Measurements from ENCODE around the gene CD58.

Gene CD58

DNA sequence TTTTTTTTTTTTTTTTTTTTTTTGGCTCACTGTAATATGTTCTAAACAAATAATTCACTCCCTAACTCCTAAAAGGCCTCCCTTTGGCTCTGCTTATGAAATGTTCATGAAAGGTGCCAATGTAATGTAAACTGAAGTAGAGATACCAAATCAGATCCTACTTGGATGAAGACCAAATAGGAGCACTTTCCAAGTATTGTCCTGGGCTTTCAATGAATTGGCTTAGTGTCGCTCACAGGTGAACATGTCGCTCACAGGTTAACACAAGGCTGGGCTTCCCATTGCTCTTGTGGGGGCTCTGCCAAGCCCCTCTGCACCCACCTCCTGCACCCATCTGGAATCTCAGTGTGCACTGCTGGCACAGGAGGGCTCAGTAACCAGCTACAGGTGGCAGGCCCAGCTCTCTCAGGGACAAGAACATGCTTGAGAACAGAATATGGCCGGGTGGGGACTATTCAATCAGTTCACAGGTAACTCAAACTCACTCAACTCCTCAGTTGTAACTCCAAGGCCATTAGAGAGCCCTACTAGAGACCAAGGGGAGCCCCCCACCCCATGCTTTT lies 10.6 kb upstream of the CD58 start:
- TF ChIP-seq, protein P1, sequence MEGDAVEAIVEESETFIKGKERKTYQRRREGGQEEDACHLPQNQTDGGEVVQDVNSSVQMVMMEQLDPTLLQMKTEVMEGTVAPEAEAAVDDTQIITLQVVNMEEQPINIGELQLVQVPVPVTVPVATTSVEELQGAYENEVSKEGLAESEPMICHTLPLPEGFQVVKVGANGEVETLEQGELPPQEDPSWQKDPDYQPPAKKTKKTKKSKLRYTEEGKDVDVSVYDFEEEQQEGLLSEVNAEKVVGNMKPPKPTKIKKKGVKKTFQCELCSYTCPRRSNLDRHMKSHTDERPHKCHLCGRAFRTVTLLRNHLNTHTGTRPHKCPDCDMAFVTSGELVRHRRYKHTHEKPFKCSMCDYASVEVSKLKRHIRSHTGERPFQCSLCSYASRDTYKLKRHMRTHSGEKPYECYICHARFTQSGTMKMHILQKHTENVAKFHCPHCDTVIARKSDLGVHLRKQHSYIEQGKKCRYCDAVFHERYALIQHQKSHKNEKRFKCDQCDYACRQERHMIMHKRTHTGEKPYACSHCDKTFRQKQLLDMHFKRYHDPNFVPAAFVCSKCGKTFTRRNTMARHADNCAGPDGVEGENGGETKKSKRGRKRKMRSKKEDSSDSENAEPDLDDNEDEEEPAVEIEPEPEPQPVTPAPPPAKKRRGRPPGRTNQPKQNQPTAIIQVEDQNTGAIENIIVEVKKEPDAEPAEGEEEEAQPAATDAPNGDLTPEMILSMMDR (IDR thresholded peaks at IDR 0.05): no peak

DNA sequence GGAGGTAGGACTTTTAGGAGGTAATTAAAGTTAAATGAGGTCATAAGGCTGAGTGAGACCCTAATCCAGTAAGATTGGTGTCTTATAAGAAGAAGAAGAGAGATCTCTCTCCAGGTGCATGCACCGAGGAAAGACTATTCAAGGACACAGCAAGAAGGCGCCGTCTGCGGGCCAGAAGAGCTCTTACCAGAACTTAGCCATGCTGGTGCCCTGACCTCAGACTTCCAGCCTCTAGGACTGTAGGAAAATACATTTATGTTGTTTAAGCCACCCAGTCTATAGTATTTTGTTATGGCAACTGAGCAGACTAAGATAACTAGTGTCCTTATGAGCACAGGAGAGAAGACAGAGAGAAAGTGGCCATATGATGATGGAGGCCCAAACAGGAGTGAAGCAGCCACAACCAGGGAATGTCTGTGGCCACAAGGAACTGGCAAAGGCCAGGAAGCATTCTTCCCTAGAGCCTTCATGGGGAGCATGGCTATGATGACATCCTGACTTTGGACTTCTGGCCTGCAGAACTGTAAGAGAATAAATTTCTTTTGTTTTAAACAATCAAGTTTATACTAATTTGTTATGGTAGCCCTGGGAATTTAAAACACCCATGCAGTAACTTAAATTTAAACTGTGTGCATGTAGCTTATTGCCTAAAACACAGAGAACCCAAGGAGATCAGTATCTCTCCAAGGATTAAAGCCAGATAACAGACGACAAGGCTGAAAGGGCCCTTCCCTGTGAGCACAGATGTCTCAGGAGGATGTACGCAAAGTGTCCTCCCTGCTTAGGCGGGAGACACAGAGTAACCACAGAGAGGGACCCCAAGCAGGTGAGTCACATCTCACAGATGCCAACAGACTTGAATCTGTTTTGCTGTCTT lies 9.9 kb upstream of the CD58 start:
- TF ChIP-seq, protein P1 (IDR thresholded peaks at IDR 0.05): no peak

DNA sequence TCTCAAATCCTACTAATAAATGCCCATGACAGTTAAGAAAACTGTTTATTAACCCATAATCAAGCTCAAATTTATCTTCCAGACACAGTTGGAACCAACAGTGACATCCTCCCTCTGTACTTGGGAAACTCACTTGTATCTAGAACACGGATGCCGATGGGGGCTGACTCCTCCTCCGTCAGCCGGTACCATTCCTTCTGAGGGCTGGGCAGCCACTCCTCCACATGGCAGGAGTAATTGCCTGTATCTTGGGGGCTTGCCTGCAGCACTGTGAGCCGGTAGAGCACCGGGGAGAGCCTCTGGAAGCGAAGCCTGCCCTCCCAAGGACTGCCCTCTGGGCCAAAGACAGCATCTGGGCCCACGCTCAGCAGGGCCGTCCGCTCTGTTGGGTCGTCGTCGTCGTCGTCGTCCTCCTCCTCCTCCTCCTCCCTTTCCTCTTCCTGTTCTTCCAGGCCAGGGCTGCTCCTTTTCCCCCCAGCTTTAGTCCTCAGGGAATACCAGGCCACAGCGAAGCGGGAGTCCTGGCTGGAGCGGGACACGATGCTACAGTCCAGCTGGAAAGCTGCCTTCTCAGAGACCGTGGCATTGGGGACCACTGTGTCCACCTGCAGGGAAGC lies 8.5 kb upstream of the CD58 start:
- TF ChIP-seq, protein P1 (IDR thresholded peaks at IDR 0.05): no peak

DNA sequence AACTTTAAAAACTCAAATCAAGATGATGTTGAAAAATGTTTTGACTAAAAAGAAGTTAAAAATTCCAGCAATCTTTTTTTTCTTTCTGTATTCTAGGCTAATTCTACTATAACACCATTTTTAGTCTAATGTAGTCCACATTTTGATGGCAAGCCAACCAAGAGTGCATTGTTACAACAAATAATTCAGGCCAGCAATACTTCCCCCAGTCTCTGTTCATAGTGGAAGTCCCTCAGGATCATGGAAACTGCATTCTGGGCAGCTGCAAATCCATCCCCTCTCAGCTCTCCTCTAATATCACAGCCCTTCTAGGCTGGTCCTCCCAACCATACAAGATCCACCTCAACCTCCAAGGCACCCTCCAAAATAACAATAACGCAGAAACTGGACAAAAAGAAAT lies 7.8 kb upstream of the CD58 start:
- TF ChIP-seq, protein P1 (IDR thresholded peaks at IDR 0.05): no peak

DNA sequence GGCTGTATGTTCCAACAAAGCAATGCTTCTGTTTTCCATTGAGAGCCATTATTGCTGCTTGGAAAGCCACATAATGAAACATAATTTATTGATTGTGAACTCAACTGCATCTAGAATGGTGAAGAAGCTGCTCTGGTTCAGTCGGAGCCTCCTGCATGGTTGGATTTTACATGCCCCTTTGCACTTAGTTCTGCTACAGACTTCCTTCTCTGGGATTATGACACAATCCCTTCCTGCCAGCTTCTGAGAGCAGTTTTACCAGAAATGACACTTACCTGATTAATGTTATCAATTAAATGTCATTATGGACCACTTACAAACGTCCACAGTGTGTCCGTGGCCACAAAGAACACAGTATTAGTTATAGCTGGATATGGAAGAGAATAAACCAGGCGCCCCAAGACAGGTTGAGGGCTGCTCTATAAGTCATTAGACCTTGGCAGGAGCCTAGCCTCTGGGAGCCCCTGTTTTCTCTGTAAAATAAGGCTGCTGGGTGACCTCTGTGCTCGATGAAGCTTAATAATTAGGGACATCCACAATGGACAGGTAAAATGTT lies 7.0 kb upstream of the CD58 start:
- TF ChIP-seq, protein P1 (IDR thresholded peaks at IDR 0.05): no peak

DNA sequence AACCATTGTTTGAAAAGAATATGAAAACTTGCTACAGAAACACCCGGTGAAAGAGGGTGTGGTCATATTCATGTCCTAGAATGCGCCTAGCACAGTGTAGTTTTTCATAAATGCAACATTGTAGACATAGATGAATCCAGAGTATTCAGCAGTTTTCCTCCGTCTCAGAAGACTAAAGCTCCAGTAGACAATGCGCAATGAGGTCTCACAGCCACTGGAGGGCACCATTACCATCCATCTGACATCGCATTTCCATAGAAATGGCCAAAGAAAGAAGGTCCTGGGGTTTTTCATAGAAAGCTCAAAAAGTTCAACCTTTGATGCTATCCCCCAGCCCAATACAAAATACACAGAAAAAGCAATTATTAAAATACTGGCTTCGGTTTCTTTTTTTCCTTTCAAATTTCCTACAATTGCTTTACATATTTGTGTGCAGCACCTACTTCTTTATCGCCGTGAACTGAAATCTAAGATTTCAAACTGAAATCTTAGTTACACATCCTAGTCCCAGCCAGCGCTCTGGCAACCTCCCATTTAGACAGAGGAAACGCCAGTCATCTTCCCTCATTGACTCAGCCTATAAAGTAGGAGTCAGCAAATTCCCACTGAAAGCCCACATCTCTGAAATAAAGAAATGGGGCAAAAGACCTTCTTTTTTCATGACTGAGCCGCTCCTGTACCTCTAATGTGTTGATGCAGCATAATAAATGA lies 3.9 kb upstream of the CD58 start:
- TF ChIP-seq, protein P1 (IDR thresholded peaks at IDR 0.05): peak; percentile 88

DNA sequence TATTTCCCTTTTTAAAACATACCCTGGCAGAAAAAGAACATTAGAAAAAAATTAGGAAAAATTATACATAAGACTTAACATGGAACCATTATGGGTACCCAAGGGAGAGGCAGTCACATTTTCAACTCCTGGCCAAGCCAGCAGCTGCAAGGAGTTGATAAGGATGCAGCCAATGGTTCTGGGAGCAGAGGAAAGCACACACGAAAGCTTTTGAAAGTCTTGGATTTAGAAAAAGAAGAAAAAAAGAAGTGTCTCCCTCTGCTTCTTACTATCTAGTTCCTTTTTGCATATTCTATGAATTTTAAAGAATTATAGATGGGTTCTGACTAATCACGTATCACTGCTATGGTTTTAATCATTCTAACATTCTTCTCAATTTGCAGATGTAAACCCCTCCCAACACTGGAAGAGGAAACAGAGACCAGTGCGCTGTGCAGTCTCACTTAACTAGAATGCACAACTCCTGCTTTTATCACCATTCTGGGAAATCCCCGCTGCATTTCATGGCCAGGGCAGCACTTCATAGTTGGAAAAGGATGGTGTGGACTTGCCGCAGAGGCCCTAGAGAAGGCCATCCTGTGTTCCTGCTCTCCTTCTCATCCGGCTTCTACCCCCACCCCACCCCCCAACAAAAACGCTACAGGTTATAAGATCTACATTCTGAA lies 2.7 kb upstream of the CD58 start:
- TF ChIP-seq, protein P1 (IDR thresholded peaks at IDR 0.05): no peak

Data from LNCAP (cell line).